Sigmoid colon (tissue), 4 donors: Measurements from ENCODE around the gene DUSP28.

ENCODE experiments used
- CTCF ChIP-seq, 4 experiments: fragments of 450-650 bp in 3 of 4; fragments of 200-600 bp in 1 of 4; IDR thresholded peaks; one replicate each; pipeline ENCODE4 v1.5.1; 2016 to 2019; ENCODE audit warnings: antibody characterized with exemption in 4 of 4, mild to moderate bottlenecking in 3 of 4, moderate library complexity in 2 of 4
- EP300 ChIP-seq, 4 donors: sonication (generic); formaldehyde crosslinking; IDR thresholded peaks; one replicate each; pipeline ENCODE4 v1.6.1; 2017; ENCODE audit warnings: antibody characterized with exemption in 4 of 4

GRCh38 chr2:240526521-240526920 lies 33.6 kb upstream of the DUSP28 start:
- TF ChIP-seq CTCF (IDR thresholded peaks at IDR 0.05), result no peak
- TF ChIP-seq EP300 (IDR thresholded peaks at IDR 0.05), result no peak
